ENCODE results near the gene FOXRED2.
A peak's percentile ranks its signal among the peaks of the same experiment; 100 is the strongest.
"Not testable (repeated sequence)": the region's sequence is repeated elsewhere in the genome, so short reads cannot be mapped to it uniquely, and the experiment has no call there.

Gene FOXRED2

GRCh38 chr22:36546092-36546804, 39.4 kb upstream of the FOXRED2 start:
- peak; percentile 27 for TF ChIP-seq CTCF (IDR thresholded peaks at IDR 0.05; ENCODE audit: extremely low read depth, missing control alignments)
- peak; percentile 60 for DNase-seq (ENCODE audit: low spot score)

DNA sequence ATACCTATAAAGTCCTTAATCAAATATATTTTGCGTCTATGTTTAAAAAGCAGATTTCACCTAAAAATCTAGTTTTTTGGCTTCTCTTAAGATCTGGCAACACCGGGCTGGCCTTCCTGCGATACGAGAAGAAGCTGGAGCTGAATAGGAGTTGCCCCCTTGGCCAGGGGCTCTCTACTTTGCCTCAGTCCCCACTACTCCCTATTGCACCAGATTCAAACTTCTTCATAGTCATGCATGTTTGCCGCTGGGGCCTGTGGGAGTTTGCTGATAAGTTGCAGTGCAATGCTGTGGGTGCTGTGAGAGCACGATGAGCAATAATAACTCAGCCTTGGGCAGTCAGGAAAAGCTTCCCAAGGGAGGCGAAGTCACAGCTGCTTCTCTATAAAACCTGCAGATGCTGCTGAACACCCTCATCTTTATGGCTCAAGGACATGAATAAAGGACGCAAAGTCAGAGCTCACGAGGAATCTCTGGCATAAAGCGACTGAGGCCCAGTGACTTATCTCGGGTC, 37.3 kb upstream of the FOXRED2 start:
- TF ChIP-seq CTCF (IDR thresholded peaks at IDR 0.05; ENCODE audit: extremely low read depth, missing control alignments), result no peak
- DNase-seq (ENCODE audit: low spot score), result no peak

GRCh38 chr22:36541831-36542411, 35.1 kb upstream of the FOXRED2 start:
- no peak for TF ChIP-seq CTCF (IDR thresholded peaks at IDR 0.05; ENCODE audit: extremely low read depth, missing control alignments)
- DNase-seq (ENCODE audit: low spot score), result no peak

DNA sequence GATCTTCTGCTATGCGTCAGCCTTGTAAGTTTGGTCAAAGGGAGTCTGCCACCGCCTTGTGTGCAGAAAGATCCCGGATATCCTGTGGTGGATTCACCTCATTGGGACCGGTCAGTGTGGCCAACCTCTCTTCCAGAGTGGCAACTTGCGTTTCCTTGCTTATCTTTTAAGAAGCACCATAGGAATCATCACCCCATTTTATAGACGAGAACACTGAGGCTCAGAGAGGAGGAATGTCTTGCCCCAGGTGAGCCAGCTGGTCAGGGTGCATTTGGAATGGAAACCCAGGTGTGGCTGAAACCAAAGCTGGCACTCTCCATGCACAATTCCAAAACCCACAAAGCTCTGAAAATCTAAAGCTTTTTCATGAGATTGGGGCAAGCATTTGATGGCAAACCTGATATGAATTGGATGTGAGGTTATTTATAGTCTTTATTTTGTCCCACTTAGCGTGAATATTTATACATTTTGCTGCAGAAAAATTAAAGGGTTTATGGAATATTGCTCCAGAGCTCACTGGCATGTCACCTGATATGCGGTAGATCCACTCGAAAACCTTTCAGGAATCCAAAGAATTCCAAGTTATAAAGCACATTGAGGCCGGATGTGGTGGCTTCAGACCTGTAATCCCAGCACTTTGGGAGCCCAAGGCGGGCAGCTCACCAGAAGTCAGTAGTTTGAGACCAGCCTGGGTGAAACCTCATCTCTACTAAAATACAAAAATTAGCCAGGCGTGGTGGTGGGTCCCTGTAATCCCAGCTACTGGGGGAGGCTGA, 34.2 kb upstream of the FOXRED2 start:
- DNase-seq (ENCODE audit: low spot score), result no peak
- TF ChIP-seq CTCF (IDR thresholded peaks at IDR 0.05; ENCODE audit: extremely low read depth, missing control alignments), result no peak

DNA sequence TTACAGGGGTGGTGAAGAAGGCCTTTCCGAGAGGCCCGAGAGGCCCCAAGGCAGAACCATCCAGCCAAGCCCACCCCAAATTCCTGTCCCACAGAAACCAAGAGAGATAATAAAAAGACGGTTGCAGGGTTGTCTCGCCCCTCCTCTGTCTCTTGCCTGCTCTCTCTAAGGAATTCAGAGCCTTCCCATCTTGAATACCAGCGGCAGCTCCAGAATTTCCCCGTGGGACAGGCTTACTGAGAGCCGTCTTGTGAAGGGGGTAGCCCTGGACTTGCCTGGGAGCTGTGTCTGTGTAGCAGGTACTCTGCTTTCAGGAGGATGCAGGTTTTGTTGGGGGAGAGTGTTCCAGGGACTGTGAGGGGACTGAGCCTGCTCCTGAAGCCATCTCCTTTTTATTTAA, 31.7 kb upstream of the FOXRED2 start:
- TF ChIP-seq CTCF (IDR thresholded peaks at IDR 0.05; ENCODE audit: extremely low read depth, missing control alignments), result no peak
- no peak for DNase-seq (ENCODE audit: low spot score)

DNA sequence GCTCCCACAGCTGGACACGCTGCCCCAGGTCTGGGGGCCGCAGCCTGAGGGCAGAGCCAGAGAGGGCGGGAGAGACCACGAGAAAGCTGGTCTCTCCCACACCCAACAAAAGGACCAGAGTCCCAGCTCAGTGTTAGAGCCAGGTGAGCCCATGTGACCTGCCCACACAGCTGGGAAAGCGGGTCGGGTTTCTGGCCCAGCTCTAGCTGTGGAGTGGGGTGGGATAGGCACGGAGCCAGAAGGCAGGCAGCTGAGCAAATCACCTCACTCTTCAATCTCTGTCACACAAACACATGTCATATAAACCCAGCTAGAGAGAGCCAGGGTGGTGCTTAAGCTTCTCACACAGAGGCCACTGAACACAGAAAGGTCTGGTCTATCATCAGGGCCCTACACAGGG, 29.9 kb upstream of the FOXRED2 start:
- DNase-seq (ENCODE audit: low spot score), result no peak
- TF ChIP-seq CTCF (IDR thresholded peaks at IDR 0.05; ENCODE audit: extremely low read depth, missing control alignments), result no peak

GRCh38 chr22:36533320-36533719, 26.5 kb upstream of the FOXRED2 start:
- DNase-seq (ENCODE audit: low spot score), result not testable (repeated sequence)
